Cerebellar nuclear complex (tissue), 1 donor: ENCODE measurements around the gene NTF3.
"Not testable (repeated sequence)": the region's sequence is repeated elsewhere in the genome, so short reads cannot be mapped to it uniquely, and the experiment has no call there.

ENCODE experiments used
- DNase-seq, 2 experiments: peaks; one replicate each; lab custom pipeline; 2025; lab: John Stamatoyannopoulos, UW

Gene NTF3

GRCh38 chr12:5534426-5535199, 102.7 kb downstream of the NTF3 start:
- DNase-seq: no peak

DNA sequence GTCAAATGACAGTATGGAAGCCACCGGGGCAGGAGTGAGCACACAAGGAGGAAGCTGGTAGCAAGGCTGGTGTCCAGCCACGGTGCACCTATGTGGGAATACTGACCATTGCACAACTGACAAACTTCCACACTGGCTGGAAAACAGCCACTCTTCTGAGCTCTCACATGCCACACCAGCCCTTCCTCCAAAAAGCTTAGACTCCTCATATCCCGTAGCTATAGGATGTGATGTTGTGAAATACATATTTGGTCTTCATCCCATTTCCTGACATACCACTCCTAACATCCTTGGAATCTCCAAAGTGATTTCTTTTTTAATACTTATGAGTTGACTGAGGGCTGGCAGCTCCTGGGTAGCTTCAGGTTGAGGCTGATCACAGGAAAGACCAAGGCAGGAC, 103.6 kb downstream of the NTF3 start:
- DNase-seq: no peak

DNA sequence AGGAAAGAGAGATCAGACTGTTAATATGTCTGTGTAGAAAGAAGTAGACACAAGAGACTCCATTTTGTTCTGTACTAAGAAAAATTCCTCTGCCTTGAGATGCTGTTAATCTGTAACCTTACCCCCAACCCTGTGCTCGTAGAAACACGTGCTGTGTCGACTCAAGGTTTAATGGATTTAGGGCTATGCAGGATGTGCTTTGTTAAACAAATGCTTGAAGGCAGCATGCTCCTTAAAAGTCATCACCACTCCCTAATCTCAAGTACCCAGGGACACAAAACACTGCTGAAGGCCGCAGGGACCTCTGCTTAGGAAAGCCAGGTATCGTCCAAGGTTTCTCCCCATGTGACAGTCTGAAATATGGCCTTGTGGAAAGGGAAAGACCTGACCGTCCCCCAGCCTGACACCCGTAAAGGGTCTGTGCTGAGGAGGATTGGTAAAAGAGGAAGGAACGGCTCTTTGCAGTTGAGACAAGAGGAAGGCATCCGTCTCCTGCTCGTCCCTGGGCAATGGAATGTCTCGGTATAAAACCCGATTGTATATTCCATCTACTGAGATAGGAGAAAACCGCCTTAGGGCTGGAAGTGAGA, 105.2 kb downstream of the NTF3 start:
- DNase-seq: not testable (repeated sequence)

GRCh38 chr12:5537771-5538170, 105.9 kb downstream of the NTF3 start:
- DNase-seq: no peak
